KMS-11 (cell line): ENCODE data around the gene VPS13A.

ENCODE experiments used
- H2AFZ ChIP-seq: fragments of 200-600 bp; sonication (generic); 2 replicates; pipeline ENCODE4 v1.6.1; 2016; ENCODE audit warnings: antibody characterized with exemption, mixed run types, low read depth
- H3K27ac ChIP-seq: fragments of 200-600 bp; sonication (generic); 2 replicates; pipeline ENCODE4 v1.6.1; 2016; ENCODE audit warnings: mild to moderate bottlenecking, mixed run types
- H3K27me3 ChIP-seq: fragments of 200-600 bp; sonication (generic); 2 replicates; pipeline ENCODE4 v1.6.1; 2017; ENCODE audit warnings: mild to moderate bottlenecking, low read depth, mixed run types, moderate library complexity; ENCODE audit not compliant: insufficient read depth
- H3K36me3 ChIP-seq: fragments of 200-600 bp; sonication (generic); 2 replicates; pipeline ENCODE4 v1.6.1; 2017; ENCODE audit warnings: mild to moderate bottlenecking, mixed run types; ENCODE audit not compliant: insufficient read depth
- H3K4me1 ChIP-seq: fragments of 200-600 bp; sonication (generic); 2 replicates; pipeline ENCODE4 v1.6.1; 2016; ENCODE audit warnings: mild to moderate bottlenecking, low read depth, mixed run types; ENCODE audit not compliant: poor library complexity, severe bottlenecking
- H3K4me2 ChIP-seq: fragments of 200-600 bp; sonication (generic); 2 replicates; pipeline ENCODE4 v1.7.0; 2016; ENCODE audit warnings: mild to moderate bottlenecking, mixed run types
- H3K4me3 ChIP-seq: fragments of 200-600 bp; sonication (generic); IDR thresholded peaks from 2 replicates; pipeline ENCODE4 v1.6.1; 2017; ENCODE audit warnings: low read depth, low read length, mixed read lengths; ENCODE audit not compliant: insufficient read depth
- H3K79me2 ChIP-seq: fragments of 200-600 bp; sonication (generic); 2 replicates; pipeline ENCODE4 v1.6.1; 2016; ENCODE audit warnings: low read depth, mixed run types; ENCODE audit not compliant: insufficient read depth
- H3K9ac ChIP-seq: fragments of 200-600 bp; sonication (generic); 2 replicates; pipeline ENCODE4 v1.6.1; 2016; ENCODE audit warnings: mild to moderate bottlenecking, mixed run types
- H4K20me1 ChIP-seq: fragments of 200-600 bp; sonication (generic); 2 replicates; pipeline ENCODE4 v1.6.1; 2016; ENCODE audit warnings: mild to moderate bottlenecking, mixed run types; ENCODE audit not compliant: insufficient read depth
- CTCF ChIP-seq: fragments of 200-600 bp; sonication (generic); conservative IDR thresholded peaks from 2 replicates; pipeline ENCODE4 v1.6.1; 2017; ENCODE audit warnings: low read depth, mild to moderate bottlenecking, antibody characterized with exemption, low read length, moderate library complexity, mixed read lengths

Gene VPS13A

GRCh38 chr9:77457916-77458592 is 280.7 kb downstream of the VPS13A start:
- Histone ChIP-seq H3K4me2 (no peak overlapping the region), H3K27me3 (no peaks in the 10 kb centered on the region), H3K9ac (no peak overlapping the region), H3K4me3 (no peak overlapping the region), H3K27ac (no peak overlapping the region), H2AFZ (no peak overlapping the region), H3K36me3 (no peaks in the 10 kb centered on the region), H4K20me1 (no peaks in the 10 kb centered on the region), H3K79me2 (no peaks in the 10 kb centered on the region), H3K4me1 (no peaks in the 10 kb centered on the region)
- TF ChIP-seq CTCF = peak; percentile 68

- no peak for TF ChIP-seq CTCF
- H3K4me1 ChIP-seq = no peaks in the 10 kb centered on the region
- H3K4me2 ChIP-seq = no peak overlapping the region
- H3K27ac ChIP-seq = no peak overlapping the region
- H3K79me2 ChIP-seq = no peaks in the 10 kb centered on the region
- no peaks in the 10 kb centered on the region for H3K36me3 ChIP-seq
- no peaks in the 10 kb centered on the region for H3K27me3 ChIP-seq
- H3K4me3 ChIP-seq = no peak overlapping the region
- H4K20me1 ChIP-seq = no peaks in the 10 kb centered on the region
- H3K9ac ChIP-seq = no peak overlapping the region
- H2AFZ ChIP-seq = no peak overlapping the region
Measured at GRCh38 chr9:77460938-77461337, 283.6 kb downstream of the VPS13A start.

GRCh38 chr9:77462066-77462465 is 284.7 kb downstream of the VPS13A start:
- H3K4me3 ChIP-seq = no peak overlapping the region
- H3K27me3 ChIP-seq = no peaks in the 10 kb centered on the region
- H3K36me3 ChIP-seq = no peaks in the 10 kb centered on the region
- TF ChIP-seq CTCF = no peak
- no peaks in the 10 kb centered on the region for H3K79me2 ChIP-seq
- H3K9ac ChIP-seq = no peak overlapping the region
- no peaks in the 10 kb centered on the region for H3K4me1 ChIP-seq
- no peaks in the 10 kb centered on the region for H4K20me1 ChIP-seq
- no peak overlapping the region for H3K27ac ChIP-seq
- H2AFZ ChIP-seq = no peak overlapping the region
- no peak overlapping the region for H3K4me2 ChIP-seq

- H4K20me1 ChIP-seq = no peaks in the 10 kb centered on the region
- H2AFZ ChIP-seq = no peak overlapping the region
- no peaks in the 10 kb centered on the region for H3K4me1 ChIP-seq
- no peak overlapping the region for H3K4me3 ChIP-seq
- H3K4me2 ChIP-seq = no peak overlapping the region
- no peaks in the 10 kb centered on the region for H3K36me3 ChIP-seq
- no peak for TF ChIP-seq CTCF
- H3K27me3 ChIP-seq = no peaks in the 10 kb centered on the region
- H3K9ac ChIP-seq = no peak overlapping the region
- H3K79me2 ChIP-seq = no peaks in the 10 kb centered on the region
- H3K27ac ChIP-seq = no peak overlapping the region
Measured at GRCh38 chr9:77463151-77463550, 285.8 kb downstream of the VPS13A start.
